ENCODE data around the gene ATP13A4. TPM values are rescaled to one million over a fixed set of nuclear protein-coding genes. Genes with fewer than 3 reads are reported as not detected.

ATP13A4 gene
- total and polyA plus RNA-seq, 2 donors (not counting 1 experiment from before 2014, with no cell fraction given): 1.7 to 6.4 TPM

DNA sequence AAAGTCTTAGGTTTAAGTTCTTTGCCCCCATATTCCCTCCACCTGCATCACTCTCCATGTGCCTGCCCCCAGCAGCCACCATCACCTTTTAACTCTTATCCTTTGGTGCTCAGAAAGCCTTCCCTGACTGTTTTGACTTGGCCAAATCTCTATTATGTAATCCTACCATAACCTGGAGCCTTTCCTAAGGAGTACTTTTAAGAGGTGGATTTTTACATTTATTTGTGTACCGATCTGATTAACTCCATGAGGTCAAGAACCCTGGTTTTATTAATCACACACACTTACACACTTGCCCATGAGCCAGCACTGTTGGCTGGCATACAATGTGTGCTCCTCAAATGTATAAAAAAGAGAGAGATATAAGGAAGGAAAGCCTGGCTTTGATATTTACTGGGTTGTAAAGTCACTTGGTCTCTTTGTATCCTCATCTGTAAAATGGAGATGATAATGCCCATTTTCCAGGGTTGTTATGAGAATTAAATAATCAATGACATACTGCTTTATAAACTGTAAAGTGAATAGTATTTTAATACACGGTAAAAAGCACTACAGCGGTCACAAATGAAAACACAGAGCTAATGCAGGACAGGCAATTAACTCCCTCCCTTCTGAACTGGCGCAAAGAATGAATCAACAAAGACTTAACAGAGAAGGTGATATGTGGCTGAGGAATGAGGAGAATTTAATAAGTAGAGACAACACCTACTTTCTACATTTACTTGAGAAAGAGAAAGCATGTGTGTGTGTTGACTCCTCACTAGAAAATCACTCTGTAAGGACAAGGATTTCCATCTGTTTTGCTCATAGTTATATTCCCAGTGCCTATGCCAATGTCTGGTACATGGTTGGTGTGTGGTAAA lies 45.4 kb downstream of the ATP13A4 start:
- no peaks in the 10 kb centered on the region for H3K4me1 ChIP-seq (ENCODE audit: control insufficient read depth in 2 of 2, insufficient read depth in 2 of 2, low read length in 2 of 2)
- no peak overlapping the region for H3K27ac ChIP-seq (ENCODE audit: low read length in 2 of 2)
- TF ChIP-seq, protein P1, sequence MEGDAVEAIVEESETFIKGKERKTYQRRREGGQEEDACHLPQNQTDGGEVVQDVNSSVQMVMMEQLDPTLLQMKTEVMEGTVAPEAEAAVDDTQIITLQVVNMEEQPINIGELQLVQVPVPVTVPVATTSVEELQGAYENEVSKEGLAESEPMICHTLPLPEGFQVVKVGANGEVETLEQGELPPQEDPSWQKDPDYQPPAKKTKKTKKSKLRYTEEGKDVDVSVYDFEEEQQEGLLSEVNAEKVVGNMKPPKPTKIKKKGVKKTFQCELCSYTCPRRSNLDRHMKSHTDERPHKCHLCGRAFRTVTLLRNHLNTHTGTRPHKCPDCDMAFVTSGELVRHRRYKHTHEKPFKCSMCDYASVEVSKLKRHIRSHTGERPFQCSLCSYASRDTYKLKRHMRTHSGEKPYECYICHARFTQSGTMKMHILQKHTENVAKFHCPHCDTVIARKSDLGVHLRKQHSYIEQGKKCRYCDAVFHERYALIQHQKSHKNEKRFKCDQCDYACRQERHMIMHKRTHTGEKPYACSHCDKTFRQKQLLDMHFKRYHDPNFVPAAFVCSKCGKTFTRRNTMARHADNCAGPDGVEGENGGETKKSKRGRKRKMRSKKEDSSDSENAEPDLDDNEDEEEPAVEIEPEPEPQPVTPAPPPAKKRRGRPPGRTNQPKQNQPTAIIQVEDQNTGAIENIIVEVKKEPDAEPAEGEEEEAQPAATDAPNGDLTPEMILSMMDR (IDR thresholded peaks at IDR 0.05): no peak
- no peak for TF ChIP-seq EZH2 (IDR thresholded peaks at IDR 0.05; ENCODE audit: borderline replicate concordance, insufficient read depth, low read depth, low read length, poor library complexity, severe bottlenecking)
- H3K27me3 ChIP-seq (replicated peaks in 1 of 4; ENCODE audit: control extremely low read depth in 1 of 4, control insufficient read depth in 3 of 4, insufficient read depth in 4 of 4, low read length in 3 of 4): no peaks in the 10 kb centered on the region
- ATAC-seq (ENCODE audit: low read depth): no peak
- no peaks in the 10 kb centered on the region for H4K20me1 ChIP-seq (ENCODE audit: control insufficient read depth, insufficient read depth, low read length, poor library complexity, severe bottlenecking)
- H3K9ac ChIP-seq (ENCODE audit: low read length): no peak overlapping the region
- no peaks in the 10 kb centered on the region for H3K4me1 Mint-ChIP-seq
- WGBS (ENCODE audit: insufficient coverage): no CpG with 5 or more reads among the region's 4 CpGs
- H3K79me2 ChIP-seq (ENCODE audit: control insufficient read depth, insufficient read depth, low read length): no peaks in the 10 kb centered on the region
- H3K27ac Mint-ChIP-seq: no peak overlapping the region
- intact Hi-C loops (cut with micrococcal nuclease): no loop called here
- no peak overlapping the region for H3K4me3 Mint-ChIP-seq
- ChIA-PET POLR2A (no interaction called here), CTCF (no interaction called here)
- no peak for DNase-seq
- no peak overlapping the region for H3K4me2 ChIP-seq (replicated peaks; ENCODE audit: low read depth, low read length, poor library complexity, severe bottlenecking)
- H3K9me3 ChIP-seq (ENCODE audit: control extremely low read depth in 1 of 3, control insufficient read depth in 2 of 3, insufficient read depth in 1 of 3, low read length in 2 of 3): no peaks in the 10 kb centered on the region
- no peak overlapping the region for H2AFZ ChIP-seq (ENCODE audit: insufficient read depth, low read depth, low read length, poor library complexity, severe bottlenecking)
- H3K36me3 ChIP-seq (replicated peaks in 1 of 2; ENCODE audit: control extremely low read depth in 1 of 2, control insufficient read depth in 1 of 2, extremely low read depth in 1 of 2, insufficient read depth in 2 of 2, low read length in 1 of 2): no peaks in the 10 kb centered on the region
- H3K9me3 Mint-ChIP-seq (ENCODE audit: insufficient read depth): no peaks in the 10 kb centered on the region
- H3K27me3 Mint-ChIP-seq: no peaks in the 10 kb centered on the region
- H3K4me3 ChIP-seq (ENCODE audit: control extremely low read depth in 1 of 5, extremely low read depth in 1 of 5, insufficient read depth in 1 of 5, low read depth in 2 of 5, low read length in 4 of 5): no peak overlapping the region

DNA sequence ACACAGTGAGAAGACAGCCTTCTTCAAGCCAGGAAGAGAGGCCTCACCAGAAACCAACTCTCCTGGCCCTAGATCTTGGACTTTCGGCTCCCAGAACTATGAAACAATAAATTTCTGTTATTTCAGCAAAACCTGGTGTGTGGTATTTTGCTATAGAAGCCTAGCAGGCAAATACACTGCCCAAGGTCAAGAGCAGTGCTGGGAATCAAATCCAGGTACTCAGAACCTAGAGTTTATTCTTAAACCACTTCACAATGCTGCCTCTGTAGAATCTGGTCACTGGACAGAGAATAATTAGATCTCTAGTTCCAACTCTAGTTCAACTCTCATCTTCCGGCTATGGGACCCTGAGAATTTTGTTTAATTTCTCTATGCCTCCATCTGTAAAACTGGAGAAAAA lies 46.6 kb downstream of the ATP13A4 start:
- Histone ChIP-seq H3K36me3 (replicated peaks in 1 of 2; ENCODE audit: control extremely low read depth in 1 of 2, control insufficient read depth in 1 of 2, extremely low read depth in 1 of 2, insufficient read depth in 2 of 2, low read length in 1 of 2) (no peaks in the 10 kb centered on the region), H3K4me1 (ENCODE audit: control insufficient read depth in 2 of 2, insufficient read depth in 2 of 2, low read length in 2 of 2) (no peaks in the 10 kb centered on the region), H4K20me1 (ENCODE audit: control insufficient read depth, insufficient read depth, low read length, poor library complexity, severe bottlenecking) (no peaks in the 10 kb centered on the region), H2AFZ (ENCODE audit: insufficient read depth, low read depth, low read length, poor library complexity, severe bottlenecking) (no peak overlapping the region), H3K9ac (ENCODE audit: low read length) (no peak overlapping the region), H3K4me3 (ENCODE audit: control extremely low read depth in 1 of 5, extremely low read depth in 1 of 5, insufficient read depth in 1 of 5, low read depth in 2 of 5, low read length in 4 of 5) (no peak overlapping the region), H3K4me2 (replicated peaks; ENCODE audit: low read depth, low read length, poor library complexity, severe bottlenecking) (no peak overlapping the region), H3K79me2 (ENCODE audit: control insufficient read depth, insufficient read depth, low read length) (no peaks in the 10 kb centered on the region), H3K9me3 (ENCODE audit: control extremely low read depth in 1 of 3, control insufficient read depth in 2 of 3, insufficient read depth in 1 of 3, low read length in 2 of 3) (no peaks in the 10 kb centered on the region), H3K27me3 (replicated peaks in 1 of 4; ENCODE audit: control extremely low read depth in 1 of 4, control insufficient read depth in 3 of 4, insufficient read depth in 4 of 4, low read length in 3 of 4) (no peaks in the 10 kb centered on the region), H3K27ac (ENCODE audit: low read length in 2 of 2) (no peak overlapping the region)
- intact Hi-C loops (cut with micrococcal nuclease): no loop called here
- H3K9me3 Mint-ChIP-seq (ENCODE audit: insufficient read depth): no peaks in the 10 kb centered on the region
- no peaks in the 10 kb centered on the region for H3K4me1 Mint-ChIP-seq
- no peak overlapping the region for H3K27ac Mint-ChIP-seq
- POLR2A ChIA-PET: no interaction called here
- no peak for TF ChIP-seq EZH2 (IDR thresholded peaks at IDR 0.05; ENCODE audit: borderline replicate concordance, insufficient read depth, low read depth, low read length, poor library complexity, severe bottlenecking)
- TF ChIP-seq, protein P1 (IDR thresholded peaks at IDR 0.05): no peak
- no peaks in the 10 kb centered on the region for H3K27me3 Mint-ChIP-seq
- no peak overlapping the region for H3K4me3 Mint-ChIP-seq
- no CpG with 5 or more reads among the region's 2 CpGs for WGBS (ENCODE audit: insufficient coverage)
- no peak for DNase-seq
- CTCF ChIA-PET: no interaction called here
- ATAC-seq (ENCODE audit: low read depth): no peak
